Loucy (cell line): ENCODE measurements around the gene SEMA5B.

Experiments
- CTCF ChIP-seq: fragments of 200-600 bp; sonication (generic); conservative IDR thresholded peaks from 2 replicates; pipeline ENCODE4 v1.5.1; 2014; ENCODE audit warnings: mild to moderate bottlenecking, antibody characterized with exemption, low read length
- EZH2phosphoT487 ChIP-seq: fragments of 200-600 bp; IDR thresholded peaks from 2 replicates; pipeline ENCODE4 v1.6.1; 2018; ENCODE audit warnings: antibody characterized with exemption, mild to moderate bottlenecking, moderate library complexity, borderline replicate concordance

- TF ChIP-seq CTCF (no peak), EZH2phosphoT487 (no peak)
These were observed 23.1 kb upstream of the SEMA5B start for GRCh38 chr3:123050666-123051065.
